Thyroid gland (tissue), 4 donors: ENCODE data around the gene ANO6.

Experiments used
- CTCF ChIP-seq, 6 experiments: fragments of 200-600 bp in 3 of 6; fragments of 450-650 bp in 3 of 6; sonication (generic) in 3 of 6; IDR thresholded peaks; one replicate each; pipeline ENCODE4 v1.5.1; 2016 to 2019; ENCODE audit warnings: antibody characterized with exemption in 6 of 6, mild to moderate bottlenecking in 2 of 6, inconsistent platforms in 1 of 6, moderate library complexity in 1 of 6
- POLR2A ChIP-seq, 2 donors: fragments of 450-650 bp; IDR thresholded peaks; one replicate each; pipeline ENCODE4 v1.6.1; 2017; ENCODE audit warnings: antibody characterized with exemption in 2 of 2, mild to moderate bottlenecking in 2 of 2, moderate library complexity in 1 of 2

GRCh38 chr12:45279931-45280830 lies 64.3 kb downstream of the ANO6 start:
- TF ChIP-seq CTCF (IDR thresholded peaks at IDR 0.05): no peak
- TF ChIP-seq POLR2A (IDR thresholded peaks at IDR 0.05): no peak
